ENCODE measurements around the gene NRG2.

DNA sequence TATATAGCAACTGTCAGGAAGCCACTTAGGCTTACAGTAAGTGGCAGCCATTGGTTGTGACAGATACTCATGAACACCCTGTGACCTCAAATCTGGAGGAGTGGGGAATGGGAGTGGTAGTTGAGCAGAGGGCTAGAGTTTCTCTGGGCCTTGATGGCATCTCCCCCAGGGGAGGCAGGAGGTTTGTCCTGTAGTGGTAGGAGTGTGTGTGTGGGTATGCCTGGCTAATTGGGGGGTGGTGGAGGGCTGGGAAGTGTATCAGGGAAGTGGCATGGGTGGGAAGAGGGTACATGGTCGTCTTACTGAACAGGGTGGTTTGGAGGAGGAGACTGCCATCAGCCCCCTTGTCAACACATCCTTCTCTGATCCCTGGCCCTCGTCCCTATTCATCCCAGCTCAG lies 176.0 kb downstream of the NRG2 start:
- TF ChIP-seq POLR2AphosphoS5 (IDR thresholded peaks at IDR 0.05; ENCODE audit: borderline replicate concordance, low read depth, low read length), result no peak
- no peak for TF ChIP-seq EZH2 (IDR thresholded peaks at IDR 0.05)

All from SK-N-MC (cell line).